GM19193 (cell line): Measurements from ENCODE around the gene ST3GAL2.

Experiments
- POLR2A ChIP-seq: IDR thresholded peaks from 4 replicates; pipeline ENCODE4 v1.6.1; 2011; ENCODE audit not compliant: insufficient read depth, insufficient read length; ENCODE audit errors: extremely low read depth

Gene ST3GAL2

GRCh38 chr16:70432723-70433457, 6.0 kb downstream of the ST3GAL2 start:
- TF ChIP-seq POLR2A = peak; percentile 59

GRCh38 chr16:70432356-70432722, 6.6 kb downstream of the ST3GAL2 start:
- no peak for TF ChIP-seq POLR2A

GRCh38 chr16:70430667-70431536, 8.0 kb downstream of the ST3GAL2 start:
- peak; percentile 46 for TF ChIP-seq POLR2A

GRCh38 chr16:70429888-70430666, 8.8 kb downstream of the ST3GAL2 start:
- no peak for TF ChIP-seq POLR2A

- TF ChIP-seq POLR2A = peak; percentile 69
Measured at GRCh38 chr16:70428178-70428998, 10.5 kb downstream of the ST3GAL2 start.

GRCh38 chr16:70427786-70428177, 11.1 kb downstream of the ST3GAL2 start:
- TF ChIP-seq POLR2A = no peak

GRCh38 chr16:70422543-70422942, 16.4 kb downstream of the ST3GAL2 start:
- no peak for TF ChIP-seq POLR2A

- TF ChIP-seq POLR2A = no peak
Measured at GRCh38 chr16:70421473-70422311, 17.2 kb downstream of the ST3GAL2 start.

- no peak for TF ChIP-seq POLR2A
Measured at GRCh38 chr16:70421014-70421413, 17.9 kb downstream of the ST3GAL2 start.

GRCh38 chr16:70419384-70420327, 19.2 kb downstream of the ST3GAL2 start:
- TF ChIP-seq POLR2A = no peak

GRCh38 chr16:70418993-70419318, 19.9 kb downstream of the ST3GAL2 start:
- TF ChIP-seq POLR2A = no peak

GRCh38 chr16:70418274-70418992, 20.5 kb downstream of the ST3GAL2 start:
- no peak for TF ChIP-seq POLR2A
